ENCODE measurements around the gene SLC12A4. TPM values are rescaled to one million over a fixed set of nuclear protein-coding genes. Genes with fewer than 3 reads are reported as not detected.

The SLC12A4 gene
- total and polyA plus RNA-seq, 2 of the 13 experiments (the other 11 are each of a cell fraction or from before 2014, with no cell fraction given) = 65.1 to 84.3 TPM

GRCh38 chr16:67967183-67967957, 1.1 kb downstream of the SLC12A4 start (continued):
- TF ChIP-seq HNF1B (CRISPR knock-in tag; IDR thresholded peaks at IDR 0.05) = peak; percentile 64; the same call in 1 of the 2 replicates
- TF ChIP-seq YEATS2 (CRISPR knock-in tag; IDR thresholded peaks at IDR 0.05; ENCODE audit: borderline replicate concordance) = no peak
- TF ChIP-seq TARDBP (CRISPR knock-in tag; IDR thresholded peaks at IDR 0.05) = no peak
- TF ChIP-seq ZFP36 (IDR thresholded peaks at IDR 0.05; ENCODE audit: borderline replicate concordance, low read depth, low read length, partially characterized antibody) = no peak
- TF ChIP-seq, protein P1, sequence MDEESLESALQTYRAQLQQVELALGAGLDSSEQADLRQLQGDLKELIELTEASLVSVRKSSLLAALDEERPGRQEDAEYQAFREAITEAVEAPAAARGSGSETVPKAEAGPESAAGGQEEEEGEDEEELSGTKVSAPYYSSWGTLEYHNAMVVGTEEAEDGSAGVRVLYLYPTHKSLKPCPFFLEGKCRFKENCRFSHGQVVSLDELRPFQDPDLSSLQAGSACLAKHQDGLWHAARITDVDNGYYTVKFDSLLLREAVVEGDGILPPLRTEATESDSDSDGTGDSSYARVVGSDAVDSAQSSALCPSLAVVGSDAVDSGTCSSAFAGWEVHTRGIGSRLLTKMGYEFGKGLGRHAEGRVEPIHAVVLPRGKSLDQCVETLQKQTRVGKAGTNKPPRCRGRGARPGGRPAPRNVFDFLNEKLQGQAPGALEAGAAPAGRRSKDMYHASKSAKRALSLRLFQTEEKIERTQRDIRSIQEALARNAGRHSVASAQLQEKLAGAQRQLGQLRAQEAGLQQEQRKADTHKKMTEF (CRISPR knock-in tag; IDR thresholded peaks at IDR 0.05) = no peak
- peak; percentile 63 for TF ChIP-seq ZNF317 (CRISPR knock-in tag; IDR thresholded peaks at IDR 0.05)
- TF ChIP-seq ELF1 (CRISPR knock-in tag; IDR thresholded peaks at IDR 0.05) = no peak
- TF ChIP-seq RXRB (CRISPR knock-in tag; IDR thresholded peaks at IDR 0.05; ENCODE audit: borderline replicate concordance) = peak; percentile 3; the same call in 1 of the 2 replicates
- TF ChIP-seq HDAC1 (CRISPR knock-in tag; IDR thresholded peaks at IDR 0.05) = peak; percentile 42; the same call in 1 of the 2 replicates
- no peak for TF ChIP-seq ZNF10 (CRISPR knock-in tag; IDR thresholded peaks at IDR 0.05; ENCODE audit: borderline replicate concordance, low read depth)
- peak; percentile 33 for TF ChIP-seq MED8 (CRISPR knock-in tag; IDR thresholded peaks at IDR 0.05; ENCODE audit: insufficient replicate concordance)
- TF ChIP-seq CREM (IDR thresholded peaks at IDR 0.05) = no peak
- TF ChIP-seq CREM (CRISPR knock-in tag; IDR thresholded peaks at IDR 0.05) = no peak
- TF ChIP-seq ZMYM3 (CRISPR knock-in tag; IDR thresholded peaks at IDR 0.05) = no peak; the same call in 1 of the 2 replicates
- TF ChIP-seq TOPORS (CRISPR knock-in tag; IDR thresholded peaks at IDR 0.05) = 0 out of 2 replicates have a peak, but pooled peaks have one; percentile 24
- TF ChIP-seq SSRP1 (CRISPR knock-in tag; IDR thresholded peaks at IDR 0.05) = peak; percentile 5; the same call in 1 of the 2 replicates
- no peak for TF ChIP-seq ZNF800 (CRISPR knock-in tag; IDR thresholded peaks at IDR 0.05)
- 0 out of 2 replicates have a peak, but pooled peaks have one; percentile 27 for TF ChIP-seq REL (CRISPR knock-in tag; conservative IDR thresholded peaks at IDR 0.05)
- no peak; the same call in 1 of the 2 replicates for TF ChIP-seq SP4 (CRISPR knock-in tag; IDR thresholded peaks at IDR 0.05)
- TF ChIP-seq ZNF121 (CRISPR knock-in tag; IDR thresholded peaks at IDR 0.05) = peak; percentile 15; the same call in 1 of the 2 replicates
- TF ChIP-seq HBP1 (CRISPR knock-in tag; IDR thresholded peaks at IDR 0.05; ENCODE audit: low read depth) = peak; percentile 18; the same call in 1 of the 2 replicates
